Breast epithelium (tissue), 4 donors: ENCODE results near the gene TFCP2. TPM values are rescaled to one million over a fixed set of nuclear protein-coding genes. Genes with fewer than 3 reads are reported as not detected.

Experiments used
- DNase-seq, 2 donors: peaks; one replicate each; pipeline ENCODE4 v3.0.0-alpha.2; 2019; ENCODE audit warnings: low spot score in 2 of 2
- H3K27ac ChIP-seq, 2 donors: fragments of 200-600 bp; sonication (generic) in 1 of 2; one replicate each; pipeline ENCODE4 v1.5.1; 2016 to 2019; ENCODE audit warnings: mild to moderate bottlenecking in 1 of 2
- H3K27me3 ChIP-seq, 2 donors: fragments of 200-600 bp; sonication (generic) in 1 of 2; one replicate each; pipeline versions ENCODE4 v1.5.1 to v1.6.0; 2017 to 2019; ENCODE audit warnings: control low read depth in 1 of 2, mild to moderate bottlenecking in 1 of 2
- H3K36me3 ChIP-seq: fragments of 200-600 bp; one replicate; pipeline ENCODE4 v1.5.1; 2019
- H3K4me1 ChIP-seq, 2 donors: fragments of 200-600 bp; sonication (generic); one replicate each; pipeline ENCODE4 v1.5.1; 2016 to 2019; ENCODE audit warnings: control low read depth in 1 of 2
- H3K4me3 ChIP-seq, 3 donors: fragments of 200-600 bp; sonication (generic); 1 replicate in 2 of 3; 2 replicates in 1 of 3; pipeline ENCODE4 v1.5.1; 2016 to 2019; ENCODE audit warnings: mild to moderate bottlenecking in 3 of 3, moderate library complexity in 2 of 3
- H3K9me3 ChIP-seq, 2 donors: fragments of 200-600 bp; sonication (generic) in 1 of 2; one replicate each; pipeline ENCODE4 v1.5.1; 2016 to 2019; ENCODE audit warnings: control low read depth in 1 of 2
- POLR2A ChIP-seq: fragments of 450-650 bp; IDR thresholded peaks from one replicate; pipeline ENCODE4 v1.6.1; 2016; ENCODE audit warnings: antibody characterized with exemption, mild to moderate bottlenecking, moderate library complexity
- POLR2AphosphoS5 ChIP-seq, 3 donors: sonication (generic); formaldehyde crosslinking; IDR thresholded peaks; one replicate each; pipeline ENCODE4 v1.6.1; 2017; ENCODE audit warnings: antibody characterized with exemption in 3 of 3
- intact Hi-C: fragments of 100-400 bp; cut with DNase I; formaldehyde crosslinking; loops from one replicate; pipeline ENCODE4 v1.15.1; 2023; ENCODE audit warnings: low total_unique reads
- total RNA-seq, 3 donors: library from RNA; depleted of rRNA; stranded (reverse); fragments of >200 nt; gene quantifications; one replicate each; pipeline ENCODE4 v1.1.0, GENCODE V29; 2016
- TF ChIP-seq, protein P1 (sequence below), 3 donors: fragments of 450-650 bp; IDR thresholded peaks; one replicate each; pipeline ENCODE4 v1.5.1; 2016 to 2017; ENCODE audit warnings: antibody characterized with exemption in 3 of 3, mild to moderate bottlenecking in 3 of 3, moderate library complexity in 3 of 3

The TFCP2 gene
- total RNA-seq, 3 donors from 2014 or later: 14.6 to 22.1 (median 16.4) TPM

DNA sequence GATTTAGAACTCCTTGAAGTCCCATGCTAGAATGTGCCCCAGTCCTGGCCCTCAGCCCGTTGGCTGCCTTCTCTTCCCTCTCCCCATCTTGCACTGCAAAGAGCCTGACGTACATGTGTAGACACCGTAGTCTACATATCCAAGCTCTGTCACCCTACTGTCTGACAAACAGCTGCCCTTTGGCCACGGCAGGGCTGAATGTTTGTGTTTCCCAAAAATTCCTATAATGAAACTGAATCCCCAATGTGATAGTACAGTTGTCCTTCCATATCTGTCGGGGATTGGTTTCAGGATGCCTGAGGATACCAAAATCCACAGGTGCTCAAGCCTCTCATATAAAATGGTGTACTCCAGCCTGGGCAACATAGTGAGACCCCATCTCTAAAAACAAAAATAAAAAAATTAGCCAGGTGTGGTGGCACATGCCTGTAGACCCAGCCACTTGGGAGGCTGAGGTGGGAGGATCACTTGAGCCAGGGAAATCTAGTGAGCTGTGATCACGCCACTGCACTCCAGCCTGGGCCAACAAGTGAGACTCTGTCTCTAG lies 12.3 kb upstream of the TFCP2 start:
- H3K27ac ChIP-seq: no peak overlapping the region
- no peak overlapping the region for H3K4me3 ChIP-seq
- no peak for TF ChIP-seq POLR2AphosphoS5 (IDR thresholded peaks at IDR 0.05)
- TF ChIP-seq, protein P1, sequence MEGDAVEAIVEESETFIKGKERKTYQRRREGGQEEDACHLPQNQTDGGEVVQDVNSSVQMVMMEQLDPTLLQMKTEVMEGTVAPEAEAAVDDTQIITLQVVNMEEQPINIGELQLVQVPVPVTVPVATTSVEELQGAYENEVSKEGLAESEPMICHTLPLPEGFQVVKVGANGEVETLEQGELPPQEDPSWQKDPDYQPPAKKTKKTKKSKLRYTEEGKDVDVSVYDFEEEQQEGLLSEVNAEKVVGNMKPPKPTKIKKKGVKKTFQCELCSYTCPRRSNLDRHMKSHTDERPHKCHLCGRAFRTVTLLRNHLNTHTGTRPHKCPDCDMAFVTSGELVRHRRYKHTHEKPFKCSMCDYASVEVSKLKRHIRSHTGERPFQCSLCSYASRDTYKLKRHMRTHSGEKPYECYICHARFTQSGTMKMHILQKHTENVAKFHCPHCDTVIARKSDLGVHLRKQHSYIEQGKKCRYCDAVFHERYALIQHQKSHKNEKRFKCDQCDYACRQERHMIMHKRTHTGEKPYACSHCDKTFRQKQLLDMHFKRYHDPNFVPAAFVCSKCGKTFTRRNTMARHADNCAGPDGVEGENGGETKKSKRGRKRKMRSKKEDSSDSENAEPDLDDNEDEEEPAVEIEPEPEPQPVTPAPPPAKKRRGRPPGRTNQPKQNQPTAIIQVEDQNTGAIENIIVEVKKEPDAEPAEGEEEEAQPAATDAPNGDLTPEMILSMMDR (IDR thresholded peaks at IDR 0.05): no peak
- TF ChIP-seq POLR2A: no peak
- intact Hi-C loops: no loop called here
- H3K27me3 ChIP-seq: no peaks in the 10 kb centered on the region
- H3K4me1 ChIP-seq: no peaks in the 10 kb centered on the region
- H3K36me3 ChIP-seq: no peaks in the 10 kb centered on the region
- no peak for DNase-seq
- no peaks in the 10 kb centered on the region for H3K9me3 ChIP-seq

DNA sequence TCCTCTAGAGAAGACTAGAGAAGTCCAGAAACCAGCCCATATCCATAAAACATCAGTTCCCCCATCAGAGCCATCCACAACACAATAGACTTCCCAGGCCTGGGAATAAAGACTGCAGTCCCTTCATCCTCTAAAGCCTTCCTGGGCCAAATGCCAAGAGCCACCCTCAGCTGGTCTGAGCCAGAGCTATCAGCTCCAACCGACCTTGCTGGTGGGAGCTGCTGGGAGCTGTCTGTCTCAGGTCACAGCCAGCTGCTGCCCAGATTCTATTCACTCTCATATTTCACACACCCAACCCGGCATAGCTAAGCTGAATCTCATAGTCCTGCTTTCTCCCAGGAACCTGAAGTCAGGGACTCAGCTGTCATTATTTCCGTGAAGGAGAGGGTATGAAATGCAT lies 10.9 kb upstream of the TFCP2 start:
- DNase-seq: no peak
- Histone ChIP-seq H3K27me3 (no peaks in the 10 kb centered on the region), H3K27ac (no peak overlapping the region), H3K9me3 (no peaks in the 10 kb centered on the region), H3K4me1 (no peaks in the 10 kb centered on the region), H3K4me3 (no peak overlapping the region), H3K36me3 (no peaks in the 10 kb centered on the region)
- no peak for TF ChIP-seq POLR2AphosphoS5 (IDR thresholded peaks at IDR 0.05)
- TF ChIP-seq, protein P1 (IDR thresholded peaks at IDR 0.05): no peak
- TF ChIP-seq POLR2A: no peak
- intact Hi-C loops: no loop called here

DNA sequence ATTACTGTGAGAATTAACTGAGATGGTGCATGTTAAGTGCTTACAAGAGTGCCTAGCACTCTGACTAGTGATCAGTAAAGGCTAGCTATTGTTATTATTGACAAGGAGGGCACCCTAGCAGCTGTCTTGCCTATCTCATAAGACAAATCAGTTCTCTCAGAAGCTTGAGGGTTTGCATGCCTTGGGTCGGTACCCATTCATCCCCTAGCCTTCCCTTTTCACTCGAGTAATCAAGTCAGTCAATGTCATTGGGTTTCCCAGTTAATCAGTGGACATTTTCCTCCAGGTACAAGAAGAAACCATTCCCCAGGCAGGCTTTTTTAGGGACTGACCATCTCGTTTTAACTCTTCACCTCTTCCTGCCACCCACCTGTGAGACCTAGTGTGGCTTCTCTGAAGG lies 10.4 kb upstream of the TFCP2 start:
- no peak overlapping the region for H3K27ac ChIP-seq
- intact Hi-C loops: no loop called here
- no peaks in the 10 kb centered on the region for H3K4me1 ChIP-seq
- no peaks in the 10 kb centered on the region for H3K9me3 ChIP-seq
- no peak for DNase-seq
- no peak overlapping the region for H3K4me3 ChIP-seq
- no peaks in the 10 kb centered on the region for H3K36me3 ChIP-seq
- TF ChIP-seq POLR2AphosphoS5 (IDR thresholded peaks at IDR 0.05): no peak
- no peaks in the 10 kb centered on the region for H3K27me3 ChIP-seq

DNA sequence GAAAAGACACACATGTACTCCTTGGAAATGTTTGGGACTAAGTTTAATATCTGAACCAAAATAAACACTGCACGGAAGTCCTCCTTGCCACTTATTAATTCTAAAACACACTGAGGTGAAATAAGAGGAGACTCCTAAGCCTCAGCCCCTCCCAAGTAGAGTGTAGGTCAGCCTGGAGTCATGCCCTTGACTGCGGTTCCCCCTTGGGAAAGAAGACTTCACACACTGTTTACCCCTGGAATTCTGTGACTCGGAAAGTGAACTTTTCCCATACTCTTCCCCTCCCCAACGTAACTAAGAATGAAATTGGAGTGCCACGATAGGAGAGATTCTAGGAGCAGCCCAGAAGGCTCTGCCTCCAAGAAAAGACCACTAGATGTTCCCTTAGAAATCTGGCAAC lies 8.6 kb upstream of the TFCP2 start:
- Histone ChIP-seq H3K4me3 (no peak overlapping the region), H3K27me3 (no peaks in the 10 kb centered on the region), H3K9me3 (no peaks in the 10 kb centered on the region), H3K27ac (no peak overlapping the region), H3K36me3 (no peaks in the 10 kb centered on the region), H3K4me1 (no peaks in the 10 kb centered on the region)
- TF ChIP-seq POLR2AphosphoS5 (IDR thresholded peaks at IDR 0.05) (no peak), POLR2A (no peak)
- TF ChIP-seq, protein P1 (IDR thresholded peaks at IDR 0.05): no peak
- DNase-seq: no peak
- intact Hi-C loops: no loop called here

DNA sequence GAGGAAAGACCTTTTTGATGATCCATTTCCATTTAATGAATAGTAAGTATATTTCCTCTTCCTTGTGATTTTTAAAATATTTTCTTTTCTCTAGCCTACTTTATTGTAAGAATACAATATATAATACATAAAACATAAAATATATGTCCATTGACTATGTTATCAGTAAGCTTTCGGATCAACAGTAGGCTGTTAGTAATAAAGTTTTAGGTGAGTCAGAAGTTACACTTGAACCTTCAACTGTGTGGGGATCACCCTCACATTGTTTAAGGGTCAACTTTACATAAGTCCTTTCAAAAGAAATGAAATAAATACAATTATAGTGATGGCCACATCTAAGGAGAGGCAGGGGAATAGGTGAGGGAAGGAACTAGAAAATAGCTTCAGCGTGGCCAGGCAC lies 5.0 kb upstream of the TFCP2 start:
- no peaks in the 10 kb centered on the region for H3K36me3 ChIP-seq
- intact Hi-C loops: no loop called here
- no peaks in the 10 kb centered on the region for H3K27me3 ChIP-seq
- no peak for TF ChIP-seq POLR2AphosphoS5 (IDR thresholded peaks at IDR 0.05)
- TF ChIP-seq, protein P1 (IDR thresholded peaks at IDR 0.05): no peak
- no peak for TF ChIP-seq POLR2A
- H3K27ac ChIP-seq: no peak overlapping the region
- H3K4me1 ChIP-seq: no peaks in the 10 kb centered on the region
- no peak for DNase-seq
- H3K9me3 ChIP-seq: no peaks in the 10 kb centered on the region
- no peak overlapping the region for H3K4me3 ChIP-seq

DNA sequence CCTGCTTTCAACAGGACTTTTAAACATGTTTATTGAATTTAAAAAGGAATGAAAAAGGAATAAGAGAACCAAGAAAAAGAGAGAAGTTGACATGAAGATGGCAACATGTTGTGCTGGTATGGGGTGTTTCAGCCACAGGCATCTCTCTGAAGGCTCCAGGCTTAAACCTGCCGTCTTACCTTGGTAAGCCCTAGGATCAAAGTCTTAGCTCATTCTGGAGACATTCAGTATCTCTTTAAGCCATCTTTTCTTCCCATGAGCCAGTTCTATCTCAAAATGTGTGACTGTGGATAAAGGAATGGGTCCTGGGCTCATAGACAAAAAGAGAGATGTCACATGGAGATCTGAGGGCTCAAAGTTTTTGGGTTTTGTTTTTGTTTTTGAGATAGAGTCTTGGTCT lies 1.6 kb upstream of the TFCP2 start:
- Histone ChIP-seq H3K27me3 (no peaks in the 10 kb centered on the region), H3K27ac (peak overlapping the region in 1 of 2 donors; percentile 4), H3K36me3 (no peaks in the 10 kb centered on the region), H3K4me1 (peaks cover 3 to 11% of the 10 kb centered on the region in 2 donors), H3K4me3 (no peak overlapping the region), H3K9me3 (no peaks in the 10 kb centered on the region)
- DNase-seq: no peak
- no peak for TF ChIP-seq POLR2A
- TF ChIP-seq, protein P1 (IDR thresholded peaks at IDR 0.05): no peak
- TF ChIP-seq POLR2AphosphoS5 (IDR thresholded peaks at IDR 0.05): no peak
- intact Hi-C loops: no loop called here
